ENCODE measurements around the gene RNASE11.

DNA sequence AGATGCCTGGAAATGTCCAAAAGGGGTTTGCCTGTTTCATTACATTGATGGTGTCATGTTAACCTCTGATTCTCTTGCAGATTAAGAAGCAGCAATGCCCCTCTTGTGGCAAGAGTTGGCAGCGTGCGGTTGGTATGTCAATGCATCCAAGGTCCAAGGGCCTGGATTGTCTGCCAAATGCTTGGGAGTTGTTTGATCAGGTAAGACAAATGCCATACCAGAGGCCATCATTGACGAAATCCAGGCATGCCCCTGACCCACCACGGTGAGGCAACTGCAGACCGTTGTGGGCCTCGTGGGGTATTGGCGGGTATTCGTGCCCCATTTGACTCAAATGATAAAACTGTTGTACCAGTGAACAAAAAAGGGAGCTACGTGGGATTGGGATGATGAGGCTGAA, 14.8 kb upstream of the RNASE11 start:
- TF ChIP-seq, protein P1, sequence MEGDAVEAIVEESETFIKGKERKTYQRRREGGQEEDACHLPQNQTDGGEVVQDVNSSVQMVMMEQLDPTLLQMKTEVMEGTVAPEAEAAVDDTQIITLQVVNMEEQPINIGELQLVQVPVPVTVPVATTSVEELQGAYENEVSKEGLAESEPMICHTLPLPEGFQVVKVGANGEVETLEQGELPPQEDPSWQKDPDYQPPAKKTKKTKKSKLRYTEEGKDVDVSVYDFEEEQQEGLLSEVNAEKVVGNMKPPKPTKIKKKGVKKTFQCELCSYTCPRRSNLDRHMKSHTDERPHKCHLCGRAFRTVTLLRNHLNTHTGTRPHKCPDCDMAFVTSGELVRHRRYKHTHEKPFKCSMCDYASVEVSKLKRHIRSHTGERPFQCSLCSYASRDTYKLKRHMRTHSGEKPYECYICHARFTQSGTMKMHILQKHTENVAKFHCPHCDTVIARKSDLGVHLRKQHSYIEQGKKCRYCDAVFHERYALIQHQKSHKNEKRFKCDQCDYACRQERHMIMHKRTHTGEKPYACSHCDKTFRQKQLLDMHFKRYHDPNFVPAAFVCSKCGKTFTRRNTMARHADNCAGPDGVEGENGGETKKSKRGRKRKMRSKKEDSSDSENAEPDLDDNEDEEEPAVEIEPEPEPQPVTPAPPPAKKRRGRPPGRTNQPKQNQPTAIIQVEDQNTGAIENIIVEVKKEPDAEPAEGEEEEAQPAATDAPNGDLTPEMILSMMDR (tag by site-specific recombination; IDR thresholded peaks at IDR 0.05): no peak
- TF ChIP-seq, protein P2, sequence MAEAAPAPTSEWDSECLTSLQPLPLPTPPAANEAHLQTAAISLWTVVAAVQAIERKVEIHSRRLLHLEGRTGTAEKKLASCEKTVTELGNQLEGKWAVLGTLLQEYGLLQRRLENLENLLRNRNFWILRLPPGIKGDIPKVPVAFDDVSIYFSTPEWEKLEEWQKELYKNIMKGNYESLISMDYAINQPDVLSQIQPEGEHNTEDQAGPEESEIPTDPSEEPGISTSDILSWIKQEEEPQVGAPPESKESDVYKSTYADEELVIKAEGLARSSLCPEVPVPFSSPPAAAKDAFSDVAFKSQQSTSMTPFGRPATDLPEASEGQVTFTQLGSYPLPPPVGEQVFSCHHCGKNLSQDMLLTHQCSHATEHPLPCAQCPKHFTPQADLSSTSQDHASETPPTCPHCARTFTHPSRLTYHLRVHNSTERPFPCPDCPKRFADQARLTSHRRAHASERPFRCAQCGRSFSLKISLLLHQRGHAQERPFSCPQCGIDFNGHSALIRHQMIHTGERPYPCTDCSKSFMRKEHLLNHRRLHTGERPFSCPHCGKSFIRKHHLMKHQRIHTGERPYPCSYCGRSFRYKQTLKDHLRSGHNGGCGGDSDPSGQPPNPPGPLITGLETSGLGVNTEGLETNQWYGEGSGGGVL (tag by site-specific recombination; IDR thresholded peaks at IDR 0.05): no peak
- TF ChIP-seq ZNF843 (tag by site-specific recombination; IDR thresholded peaks at IDR 0.05) (no peak), ZNF585B (tag by site-specific recombination; IDR thresholded peaks at IDR 0.05) (no peak)

Measured in HEK293 (cell line).